WERI-Rb-1 (cell line): ENCODE results near the gene SDS.

ENCODE experiments used
- DNase-seq: peaks from one replicate; pipeline ENCODE4 v3.0.0-alpha.2; 2020
- H3K27ac ChIP-seq: fragments of 250-450 bp; sonication (Bioruptor Pico); 2 replicates; pipeline ENCODE4 v1.5.1; 2020; ENCODE audit warnings: mild to moderate bottlenecking, moderate library complexity
- H3K27me3 ChIP-seq: fragments of 250-450 bp; sonication (Bioruptor Pico); 2 replicates; pipeline ENCODE4 v1.5.1; 2021; ENCODE audit warnings: mild to moderate bottlenecking, low read depth, moderate library complexity; ENCODE audit not compliant: insufficient read depth, severe bottlenecking
- H3K36me3 ChIP-seq: fragments of 250-450 bp; sonication (Bioruptor Pico); 2 replicates; pipeline ENCODE4 v1.5.1; 2020; ENCODE audit warnings: mild to moderate bottlenecking, moderate library complexity
- H3K4me3 ChIP-seq: 2 replicates; pipeline ENCODE4 v1.5.1; 2011; ENCODE audit warnings: low read depth, mild to moderate bottlenecking, control low read depth, low read length
- H3K9me3 ChIP-seq: fragments of 250-450 bp; sonication (Bioruptor Pico); 2 replicates; pipeline ENCODE4 v1.5.1; 2021; ENCODE audit warnings: mild to moderate bottlenecking, moderate library complexity; ENCODE audit not compliant: severe bottlenecking
- TF ChIP-seq, protein P1 (sequence below): IDR thresholded peaks from 2 replicates; pipeline ENCODE4 v1.5.1; 2011; ENCODE audit warnings: low read depth, mild to moderate bottlenecking, control low read depth, inconsistent platforms, low read length

Gene SDS

GRCh38 chr12:113351089-113351488 lies 52.6 kb downstream of the SDS start:
- TF ChIP-seq, protein P1, sequence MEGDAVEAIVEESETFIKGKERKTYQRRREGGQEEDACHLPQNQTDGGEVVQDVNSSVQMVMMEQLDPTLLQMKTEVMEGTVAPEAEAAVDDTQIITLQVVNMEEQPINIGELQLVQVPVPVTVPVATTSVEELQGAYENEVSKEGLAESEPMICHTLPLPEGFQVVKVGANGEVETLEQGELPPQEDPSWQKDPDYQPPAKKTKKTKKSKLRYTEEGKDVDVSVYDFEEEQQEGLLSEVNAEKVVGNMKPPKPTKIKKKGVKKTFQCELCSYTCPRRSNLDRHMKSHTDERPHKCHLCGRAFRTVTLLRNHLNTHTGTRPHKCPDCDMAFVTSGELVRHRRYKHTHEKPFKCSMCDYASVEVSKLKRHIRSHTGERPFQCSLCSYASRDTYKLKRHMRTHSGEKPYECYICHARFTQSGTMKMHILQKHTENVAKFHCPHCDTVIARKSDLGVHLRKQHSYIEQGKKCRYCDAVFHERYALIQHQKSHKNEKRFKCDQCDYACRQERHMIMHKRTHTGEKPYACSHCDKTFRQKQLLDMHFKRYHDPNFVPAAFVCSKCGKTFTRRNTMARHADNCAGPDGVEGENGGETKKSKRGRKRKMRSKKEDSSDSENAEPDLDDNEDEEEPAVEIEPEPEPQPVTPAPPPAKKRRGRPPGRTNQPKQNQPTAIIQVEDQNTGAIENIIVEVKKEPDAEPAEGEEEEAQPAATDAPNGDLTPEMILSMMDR: no peak

GRCh38 chr12:113348849-113349536 lies 54.7 kb downstream of the SDS start:
- TF ChIP-seq, protein P1: no peak
- H3K9me3 ChIP-seq: no peaks in the 10 kb centered on the region
- no peak overlapping the region for H3K27ac ChIP-seq
- no peak for DNase-seq
- no peak overlapping the region for H3K4me3 ChIP-seq
- no peaks in the 10 kb centered on the region for H3K36me3 ChIP-seq
- H3K27me3 ChIP-seq: no peaks in the 10 kb centered on the region

More at GRCh38 chr12:113351089-113351488, 52.6 kb downstream of the SDS start:
- H3K36me3 ChIP-seq: no peaks in the 10 kb centered on the region
- no peaks in the 10 kb centered on the region for H3K9me3 ChIP-seq
- H3K4me3 ChIP-seq: no peak overlapping the region
- no peak for DNase-seq
- H3K27me3 ChIP-seq: no peaks in the 10 kb centered on the region
- no peak overlapping the region for H3K27ac ChIP-seq

GRCh38 chr12:113347892-113348291 lies 55.8 kb downstream of the SDS start:
- H3K27me3 ChIP-seq: no peaks in the 10 kb centered on the region
- H3K9me3 ChIP-seq: no peaks in the 10 kb centered on the region
- no peak for DNase-seq
- H3K36me3 ChIP-seq: no peaks in the 10 kb centered on the region
- TF ChIP-seq, protein P1: no peak
- H3K27ac ChIP-seq: no peak overlapping the region
- no peak overlapping the region for H3K4me3 ChIP-seq

GRCh38 chr12:113347107-113347506 lies 56.6 kb downstream of the SDS start:
- Histone ChIP-seq H3K36me3 (no peaks in the 10 kb centered on the region), H3K9me3 (no peaks in the 10 kb centered on the region), H3K27me3 (no peaks in the 10 kb centered on the region), H3K4me3 (no peak overlapping the region), H3K27ac (no peak overlapping the region)
- DNase-seq: no peak
- TF ChIP-seq, protein P1: no peak

- TF ChIP-seq, protein P1: no peak
- H3K4me3 ChIP-seq: no peak overlapping the region
- no peaks in the 10 kb centered on the region for H3K9me3 ChIP-seq
- no peak overlapping the region for H3K27ac ChIP-seq
- no peak for DNase-seq
- H3K36me3 ChIP-seq: no peaks in the 10 kb centered on the region
- no peaks in the 10 kb centered on the region for H3K27me3 ChIP-seq
Measured at GRCh38 chr12:113346353-113346752, 57.3 kb downstream of the SDS start.

DNA sequence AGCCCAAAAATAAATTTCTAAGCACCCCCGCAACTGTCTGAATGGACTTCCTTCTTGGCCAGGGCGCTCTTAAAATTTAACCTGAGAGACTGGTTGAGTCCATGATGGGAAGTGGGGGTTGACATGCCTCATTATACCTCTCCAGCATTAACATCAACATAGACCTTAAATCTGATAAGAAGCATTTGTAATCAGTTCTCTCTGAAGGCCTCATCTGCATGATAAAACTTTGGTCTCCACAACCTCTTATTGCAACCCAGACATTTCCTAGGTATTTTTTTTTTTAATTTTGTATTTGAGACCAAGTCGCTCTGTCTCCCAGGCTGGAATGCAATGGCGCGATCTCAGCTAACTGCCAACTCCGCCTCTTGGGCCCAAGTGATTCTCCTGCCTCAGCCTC lies 58.4 kb downstream of the SDS start:
- no peaks in the 10 kb centered on the region for H3K27me3 ChIP-seq
- TF ChIP-seq, protein P1: no peak
- DNase-seq: no peak
- H3K27ac ChIP-seq: no peak overlapping the region
- H3K36me3 ChIP-seq: no peaks in the 10 kb centered on the region
- no peaks in the 10 kb centered on the region for H3K9me3 ChIP-seq
- no peak overlapping the region for H3K4me3 ChIP-seq
